Activated T-helper 1 cell treated with anti-CD3 and anti-CD28 coated beads, Interleukin-12 subunit alpha, Interleukin-12 subunit beta, Interleukin-2, Interleukin-4 antibody, amounts not matched to agents 30 ng/mL and 10 ng/mL and 1 ng/mL, durations not matched to agents 14 hours and 24 hours and 36 hours (primary cell): ENCODE measurements around the gene TMPRSS9. TPM values are rescaled to one million over a fixed set of nuclear protein-coding genes. Genes with fewer than 3 reads are reported as not detected.
"Not testable (repeated sequence)": the region's sequence is repeated elsewhere in the genome, so short reads cannot be mapped to it uniquely, and the experiment has no call there.

Experiments used
- DNase-seq: peaks from one replicate; pipeline ENCODE4 v3.0.0; 2021; ENCODE audit warnings: low spot score
- H3K27ac Mint-ChIP-seq: one replicate; pipeline ENCODE4 v1.8.0; 2021; ENCODE audit warnings: mild to moderate bottlenecking, mixed read lengths
- H3K27me3 Mint-ChIP-seq: one replicate; pipeline ENCODE4 v1.8.0; 2022; ENCODE audit warnings: mild to moderate bottlenecking, moderate library complexity, mixed read lengths; ENCODE audit not compliant: insufficient read depth
- H3K36me3 Mint-ChIP-seq: one replicate; pipeline ENCODE4 v1.8.0; 2021; ENCODE audit warnings: low read depth, mixed read lengths
- H3K4me1 Mint-ChIP-seq: one replicate; pipeline ENCODE4 v1.8.0; 2021; ENCODE audit warnings: low read depth, mixed read lengths
- H3K4me3 Mint-ChIP-seq: one replicate; pipeline ENCODE4 v1.8.0; 2021; ENCODE audit warnings: mild to moderate bottlenecking, moderate library complexity, mixed read lengths
- H3K9me3 Mint-ChIP-seq: one replicate; pipeline ENCODE4 v1.8.0; 2021; ENCODE audit warnings: mixed read lengths
- intact Hi-C: fragments of 100-400 bp; cut with micrococcal nuclease; formaldehyde crosslinking; loops from one replicate; pipeline ENCODE4 v1.15.1; 2024
- total RNA-seq: library from RNA; stranded (reverse); gene quantifications from 2 replicates; pipeline ENCODE4 v1.2.3, GENCODE V29; 2022

TMPRSS9 gene
- total RNA-seq, 1 donor from 2014 or later: not detected

DNA sequence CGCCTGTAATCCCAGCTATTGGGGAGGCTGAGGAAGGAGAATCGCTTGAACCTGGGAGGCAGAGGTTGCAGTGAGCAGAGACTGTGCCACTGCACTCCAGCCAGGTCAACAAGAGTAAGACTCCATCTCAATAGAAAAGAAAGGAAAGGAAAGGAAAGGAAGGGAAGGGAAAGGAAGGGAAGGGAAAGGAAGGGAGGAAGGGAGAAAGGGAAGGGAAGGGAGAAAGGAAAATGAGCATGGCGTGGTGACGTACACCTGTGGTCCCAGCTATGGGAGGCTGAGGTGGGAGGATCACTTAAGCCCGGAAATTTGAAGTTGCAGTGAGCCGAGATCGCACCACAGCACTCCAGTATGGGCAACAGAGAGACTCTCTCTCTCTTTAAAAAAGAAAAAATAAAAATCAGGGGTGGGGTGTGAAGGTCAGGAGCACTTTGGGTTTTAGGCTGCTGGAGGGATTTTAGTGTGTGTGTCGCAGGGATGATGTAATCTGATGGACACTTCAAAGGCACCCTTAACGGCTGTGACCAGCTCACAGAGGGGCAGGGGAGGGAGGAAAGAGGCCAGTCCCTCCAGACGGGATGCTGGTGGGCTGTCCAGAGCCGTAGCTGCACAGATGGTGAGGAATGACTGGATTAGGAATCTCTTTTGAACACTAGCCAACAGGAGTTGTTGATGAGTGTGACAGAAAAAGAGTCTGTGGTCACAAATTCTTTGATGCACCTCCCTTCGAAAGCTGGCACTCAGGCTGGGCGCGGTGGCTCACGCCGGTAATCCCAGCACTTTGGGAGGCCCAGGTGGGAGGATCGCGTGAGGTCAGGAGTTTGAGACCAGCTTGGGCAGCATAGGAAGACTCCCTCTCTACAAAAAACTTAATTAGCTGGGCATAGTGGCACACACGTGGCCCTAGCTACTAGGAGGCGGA, 27.6 kb downstream of the TMPRSS9 start:
- no peaks in the 10 kb centered on the region for H3K36me3 Mint-ChIP-seq
- peaks cover 3% of the 10 kb centered on the region for H3K27me3 Mint-ChIP-seq
- peaks cover 5% of the 10 kb centered on the region for H3K4me1 Mint-ChIP-seq
- no peak overlapping the region for H3K27ac Mint-ChIP-seq
- intact Hi-C loops: no loop called here
- H3K9me3 Mint-ChIP-seq: no peaks in the 10 kb centered on the region
- no peak overlapping the region for H3K4me3 Mint-ChIP-seq
- no peak for DNase-seq

DNA sequence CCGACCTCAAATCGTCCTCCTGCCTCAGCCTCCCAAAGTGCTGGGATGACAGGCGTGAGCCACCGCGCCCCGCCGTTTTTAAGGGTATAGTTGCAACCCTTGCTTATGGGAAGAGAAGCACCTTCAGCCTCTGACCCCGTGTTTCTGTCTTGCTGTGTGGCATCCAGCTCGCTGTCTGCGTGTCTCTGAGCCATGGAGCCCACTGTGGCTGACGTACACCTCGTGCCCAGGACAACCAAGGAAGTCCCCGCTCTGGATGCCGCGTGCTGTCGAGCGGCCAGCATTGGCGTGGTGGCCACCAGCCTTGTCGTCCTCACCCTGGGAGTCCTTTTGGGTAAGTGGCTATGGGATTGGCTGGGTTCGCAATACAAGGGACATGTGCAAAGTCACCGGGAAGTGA, 29.5 kb downstream of the TMPRSS9 start:
- Mint-ChIP-seq H3K27ac (no peak overlapping the region), H3K36me3 (no peaks in the 10 kb centered on the region), H3K4me1 (peaks cover 5% of the 10 kb centered on the region), H3K9me3 (no peaks in the 10 kb centered on the region), H3K4me3 (no peak overlapping the region), H3K27me3 (peaks cover 2% of the 10 kb centered on the region)
- intact Hi-C loops: no loop called here
- no peak for DNase-seq

DNA sequence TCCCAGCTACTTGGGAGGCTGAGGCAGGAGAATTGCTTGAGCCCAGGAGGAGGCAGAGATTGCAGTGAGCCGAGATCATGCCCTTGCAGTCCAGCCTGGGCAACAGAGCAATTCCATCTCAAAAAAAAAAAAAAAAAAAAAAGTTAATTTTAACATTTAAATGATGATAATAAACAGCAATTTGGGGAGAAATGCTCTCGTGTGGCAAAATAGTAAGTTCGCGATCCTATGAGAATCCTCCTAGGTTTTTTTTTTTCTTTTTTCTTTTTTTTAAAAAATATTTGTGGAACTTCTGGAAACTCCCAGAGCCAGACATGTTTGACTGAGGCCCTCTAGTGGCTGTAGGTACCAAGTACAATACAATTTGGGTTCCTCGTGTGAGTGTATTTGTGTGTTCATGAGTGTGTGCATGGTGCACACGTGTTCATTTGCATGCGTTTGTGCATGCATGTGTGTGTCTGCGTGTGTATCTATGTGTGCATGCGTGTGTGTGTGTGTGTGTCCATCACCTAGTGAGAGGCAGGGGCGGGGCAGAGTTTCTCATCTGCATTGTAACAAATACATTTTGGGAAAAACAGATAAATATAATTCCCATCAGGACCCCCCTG, 31.2 kb downstream of the TMPRSS9 start:
- no peak overlapping the region for H3K27ac Mint-ChIP-seq
- DNase-seq: peak; percentile 29
- H3K9me3 Mint-ChIP-seq: no peaks in the 10 kb centered on the region
- intact Hi-C loops: loop anchor here (1.0 to 5.0 kb wide), 4 partner anchors 64 to 235 kb away; partner anchors contain the start of genes PLEKHJ1 and SF3A2
- no peak overlapping the region for H3K4me3 Mint-ChIP-seq
- H3K4me1 Mint-ChIP-seq: peaks cover 5% of the 10 kb centered on the region
- peaks cover 2% of the 10 kb centered on the region for H3K27me3 Mint-ChIP-seq
- no peaks in the 10 kb centered on the region for H3K36me3 Mint-ChIP-seq

DNA sequence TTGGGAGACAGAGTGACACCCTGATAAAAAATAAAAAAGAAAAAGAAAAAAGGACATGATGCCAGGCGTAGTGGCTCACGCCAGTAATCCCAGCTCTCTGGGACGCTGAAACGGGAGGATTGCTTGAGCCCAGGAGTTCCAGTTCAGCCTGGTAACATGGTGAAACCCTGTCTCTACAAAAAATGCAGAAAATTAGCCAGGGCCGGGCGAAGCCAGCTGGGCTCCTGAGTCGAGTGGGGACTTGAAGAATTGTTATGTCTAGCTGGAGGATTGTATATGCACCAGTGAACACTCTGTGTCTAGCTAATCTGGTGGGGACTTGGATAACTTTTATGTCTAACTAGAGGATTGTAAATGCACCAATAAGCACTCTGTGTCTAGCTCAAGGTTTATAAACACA, 32.3 kb downstream of the TMPRSS9 start:
- Mint-ChIP-seq H3K4me3 (no peak overlapping the region), H3K27ac (no peak overlapping the region), H3K36me3 (no peaks in the 10 kb centered on the region), H3K9me3 (no peaks in the 10 kb centered on the region), H3K27me3 (peaks cover under 1% of the 10 kb centered on the region), H3K4me1 (peaks cover 5% of the 10 kb centered on the region)
- intact Hi-C loops: loop anchor here (5.0 kb wide), 1 partner anchor 105 kb away; no protein-coding TSS in a partner anchor
- DNase-seq: no peak

DNA sequence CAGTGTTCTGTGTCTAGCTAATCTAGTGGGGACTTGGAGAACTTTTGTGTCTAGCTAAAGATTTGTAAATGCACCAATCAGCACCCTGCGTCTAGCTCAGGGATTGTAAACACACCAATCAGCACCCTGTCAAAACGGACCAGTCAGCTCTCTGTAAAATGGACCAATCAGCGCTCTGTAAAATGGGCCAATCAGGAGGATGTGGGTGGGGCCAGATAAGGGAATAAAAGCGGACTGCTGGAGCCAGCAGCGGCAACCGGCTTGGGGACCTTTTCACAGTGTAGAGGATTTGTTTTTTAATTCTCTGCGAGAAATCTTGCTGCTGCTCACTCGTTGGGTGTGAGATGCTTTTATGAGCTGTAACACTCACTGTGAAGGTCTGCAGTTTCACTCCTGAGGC, 32.8 kb downstream of the TMPRSS9 start:
- H3K4me3 Mint-ChIP-seq, H3K36me3 Mint-ChIP-seq, H3K9me3 Mint-ChIP-seq, DNase-seq, H3K27ac Mint-ChIP-seq, H3K4me1 Mint-ChIP-seq, H3K27me3 Mint-ChIP-seq: not testable (repeated sequence)
- intact Hi-C loops: loop anchor here (5.0 kb wide), 1 partner anchor 106 kb away; no protein-coding TSS in a partner anchor

DNA sequence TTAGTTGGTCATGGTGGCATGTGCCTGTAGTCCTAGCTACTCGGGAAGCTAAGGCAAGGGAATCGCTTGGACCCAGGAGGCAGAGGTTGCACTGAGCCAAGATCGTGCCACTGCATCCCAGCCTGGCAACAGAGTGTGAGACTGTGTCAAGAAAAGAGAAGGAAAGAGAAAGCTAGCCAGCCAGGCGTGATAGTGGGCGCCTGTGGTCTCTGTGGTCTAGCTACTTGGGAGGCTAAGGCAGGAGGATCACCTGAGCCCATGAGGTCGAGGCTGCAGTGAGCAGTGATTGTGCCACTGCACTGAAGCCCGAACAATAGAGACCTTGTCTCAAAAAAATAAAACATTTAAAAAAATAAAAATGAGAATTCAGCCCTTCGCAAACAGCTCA, 34.0 kb downstream of the TMPRSS9 start:
- Mint-ChIP-seq H3K27ac (no peak overlapping the region), H3K36me3 (no peaks in the 10 kb centered on the region), H3K27me3 (no peaks in the 10 kb centered on the region), H3K9me3 (no peaks in the 10 kb centered on the region), H3K4me1 (peaks cover 5% of the 10 kb centered on the region), H3K4me3 (no peak overlapping the region)
- DNase-seq: no peak
- intact Hi-C loops: loop anchor here (5.0 kb wide), 1 partner anchor 107 kb away; no protein-coding TSS in a partner anchor

DNA sequence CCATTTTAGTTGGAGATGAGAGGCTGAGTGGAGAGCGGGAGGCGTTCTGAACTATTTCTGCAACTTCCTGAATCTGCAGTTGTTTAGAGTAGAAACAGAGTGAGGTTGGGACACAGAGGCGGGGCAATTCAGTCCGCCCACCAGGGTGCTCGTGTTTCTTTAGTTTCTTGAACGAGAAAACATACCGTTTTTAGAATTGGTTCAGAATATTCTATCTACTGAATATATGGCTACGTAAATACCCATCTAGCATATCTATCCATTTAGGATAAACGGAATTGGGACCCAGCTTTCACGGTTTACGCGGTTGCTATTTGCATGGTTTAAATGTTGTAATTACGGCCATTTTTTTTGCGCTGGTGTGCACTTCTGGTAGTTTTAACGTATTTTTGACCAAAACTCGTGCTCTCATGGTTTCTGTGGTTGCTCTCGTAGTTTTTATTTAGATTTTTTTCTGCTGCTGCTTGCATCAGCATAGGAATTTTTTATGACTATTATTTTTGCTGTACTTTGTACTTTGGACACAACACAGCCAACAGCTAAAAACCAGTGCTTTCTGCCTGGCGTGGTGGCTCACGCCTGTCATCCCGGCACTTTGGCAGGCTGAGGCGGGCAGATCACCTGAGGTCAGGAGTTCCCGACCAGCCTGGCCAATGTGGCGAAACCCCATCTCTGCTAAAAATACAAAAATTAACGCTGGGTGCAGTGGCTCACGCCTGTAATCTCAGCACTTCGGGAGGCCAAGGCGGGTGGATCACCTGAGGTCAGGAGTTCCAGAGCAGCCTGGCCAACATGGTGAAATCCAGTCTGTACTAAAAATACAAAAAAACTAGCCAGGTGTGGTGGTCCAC, 34.6 kb downstream of the TMPRSS9 start:
- intact Hi-C loops: loop anchor here (5.0 kb wide), 1 partner anchor 107 kb away; no protein-coding TSS in a partner anchor
- Mint-ChIP-seq H3K27me3 (no peaks in the 10 kb centered on the region), H3K36me3 (no peaks in the 10 kb centered on the region), H3K9me3 (no peaks in the 10 kb centered on the region), H3K4me1 (peaks cover 5% of the 10 kb centered on the region), H3K4me3 (no peak overlapping the region), H3K27ac (no peak overlapping the region)
- DNase-seq: no peak

DNA sequence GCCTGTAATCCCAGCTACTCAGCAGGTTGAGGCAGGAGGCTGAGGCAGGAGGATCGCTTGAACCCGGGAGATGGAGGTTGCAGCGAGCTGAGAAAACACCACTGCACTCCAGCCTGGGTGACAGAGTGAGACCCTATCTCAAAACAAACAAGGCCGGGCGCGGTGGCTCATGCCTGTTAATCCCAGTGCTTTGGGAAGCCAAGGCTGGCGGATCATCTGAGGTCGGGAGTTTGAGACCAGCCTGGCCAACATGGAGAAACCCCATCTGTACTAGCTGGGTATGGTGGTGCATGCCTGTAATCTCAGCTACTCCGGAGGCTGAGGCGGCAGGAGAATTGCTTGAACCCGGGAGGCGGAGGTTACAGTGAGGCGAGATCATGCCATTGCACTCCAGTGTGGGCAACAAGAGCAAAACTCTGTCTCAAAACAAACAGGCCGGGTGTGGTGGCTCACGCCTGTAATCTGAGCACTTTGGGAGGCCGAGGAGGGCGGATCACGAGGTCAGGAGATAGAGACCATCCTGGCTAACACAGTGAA, 35.3 kb downstream of the TMPRSS9 start:
- DNase-seq, intact Hi-C loops, H3K4me3 Mint-ChIP-seq: not testable (repeated sequence)

DNA sequence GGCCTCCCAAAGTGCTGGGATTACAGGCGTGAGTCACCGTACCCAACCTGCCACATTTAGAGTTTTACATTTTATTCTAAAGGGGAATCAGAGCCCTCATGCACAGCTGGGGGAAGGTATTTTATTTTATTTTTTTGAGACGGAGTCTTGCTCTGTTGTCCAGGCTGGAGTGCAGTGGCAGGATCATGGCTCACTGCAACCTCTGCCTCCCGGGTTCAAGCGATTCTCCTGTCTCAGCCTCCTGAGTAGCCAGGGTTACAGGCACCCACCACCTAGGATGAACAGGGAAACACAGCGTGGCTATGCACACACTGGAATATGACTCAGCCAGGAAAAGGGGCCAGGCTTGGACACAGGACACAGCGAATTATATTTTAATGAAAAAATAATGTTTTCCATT, 37.1 kb downstream of the TMPRSS9 start:
- H3K27ac Mint-ChIP-seq, H3K36me3 Mint-ChIP-seq, H3K9me3 Mint-ChIP-seq, H3K4me1 Mint-ChIP-seq, H3K27me3 Mint-ChIP-seq, H3K4me3 Mint-ChIP-seq, DNase-seq, intact Hi-C loops: not testable (repeated sequence)

More for the DNA sequence above, 35.3 kb downstream of the TMPRSS9 start:
- not testable (repeated sequence) for H3K27ac Mint-ChIP-seq, H3K9me3 Mint-ChIP-seq, H3K36me3 Mint-ChIP-seq, H3K4me1 Mint-ChIP-seq, H3K27me3 Mint-ChIP-seq

DNA sequence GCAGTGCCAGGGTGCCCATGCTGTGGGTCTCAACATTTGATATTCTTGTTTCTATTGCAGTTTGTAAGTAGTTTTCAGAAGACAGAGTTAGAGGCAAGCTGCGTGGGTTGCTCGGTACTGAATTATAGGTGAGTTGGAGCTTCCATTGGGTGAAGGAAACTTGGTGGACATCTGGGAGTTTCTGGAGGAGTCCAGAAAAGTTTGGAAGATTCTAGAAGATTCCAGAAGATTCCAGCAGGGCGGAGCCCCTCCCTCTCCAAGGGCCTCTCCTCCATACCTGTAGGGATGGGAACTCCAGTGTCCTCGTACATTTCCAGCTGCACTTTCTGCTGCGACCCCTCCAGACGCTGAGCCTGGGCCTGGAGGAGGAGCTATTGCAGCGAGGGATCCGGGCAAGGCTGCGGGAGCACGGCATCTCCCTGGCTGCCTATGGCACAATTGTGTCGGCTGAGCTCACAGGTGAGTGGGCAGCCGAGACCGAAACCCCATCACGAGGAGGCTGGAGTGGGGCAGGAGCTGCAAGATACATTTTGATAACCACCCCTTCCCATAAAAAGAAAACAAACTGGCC, 38.8 kb downstream of the TMPRSS9 start:
- no peak overlapping the region for H3K27ac Mint-ChIP-seq
- intact Hi-C loops: no loop called here
- no peak for DNase-seq
- H3K36me3 Mint-ChIP-seq: no peaks in the 10 kb centered on the region
- H3K27me3 Mint-ChIP-seq: no peaks in the 10 kb centered on the region
- no peaks in the 10 kb centered on the region for H3K9me3 Mint-ChIP-seq
- H3K4me1 Mint-ChIP-seq: no peaks in the 10 kb centered on the region
- H3K4me3 Mint-ChIP-seq: no peak overlapping the region

DNA sequence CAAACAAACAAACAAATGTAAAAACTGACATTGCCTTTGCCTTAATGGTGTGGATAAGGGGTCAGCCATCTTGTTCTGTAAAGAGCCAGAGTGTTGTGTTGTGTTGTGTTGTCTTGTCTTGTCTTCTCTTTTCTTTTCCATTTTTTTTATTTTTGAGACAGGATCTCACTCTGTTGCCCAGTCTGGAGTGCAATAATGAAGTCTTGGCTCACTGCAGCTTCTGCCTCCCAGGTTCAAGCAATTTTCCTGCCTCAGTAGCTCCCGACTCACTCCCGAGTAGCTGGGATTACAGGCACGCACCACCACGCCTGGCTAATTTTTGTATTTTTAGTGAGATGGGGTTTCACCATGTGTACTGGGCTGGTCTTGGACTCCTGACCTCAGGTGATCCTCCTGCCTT, 39.5 kb downstream of the TMPRSS9 start:
- H3K27ac Mint-ChIP-seq: no peak overlapping the region
- no peak for DNase-seq
- H3K9me3 Mint-ChIP-seq: no peaks in the 10 kb centered on the region
- H3K4me3 Mint-ChIP-seq: no peak overlapping the region
- no peaks in the 10 kb centered on the region for H3K36me3 Mint-ChIP-seq
- intact Hi-C loops: no loop called here
- H3K27me3 Mint-ChIP-seq: no peaks in the 10 kb centered on the region
- no peaks in the 10 kb centered on the region for H3K4me1 Mint-ChIP-seq

DNA sequence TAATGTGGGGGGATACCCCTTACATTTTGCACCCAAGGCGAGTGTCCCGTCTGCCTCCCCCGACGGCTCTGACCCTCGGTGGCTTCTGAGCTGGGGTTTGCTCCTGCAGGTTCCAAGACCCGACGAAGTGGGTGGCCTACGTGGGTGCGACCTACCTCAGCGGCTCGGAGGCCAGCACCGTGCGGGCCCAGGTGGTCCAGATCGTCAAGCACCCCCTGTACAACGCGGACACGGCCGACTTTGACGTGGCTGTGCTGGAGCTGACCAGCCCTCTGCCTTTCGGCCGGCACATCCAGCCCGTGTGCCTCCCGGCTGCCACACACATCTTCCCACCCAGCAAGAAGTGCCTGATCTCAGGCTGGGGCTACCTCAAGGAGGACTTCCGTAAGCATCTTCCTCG, 48.2 kb downstream of the TMPRSS9 start:
- Mint-ChIP-seq H3K9me3 (peaks cover 6% of the 10 kb centered on the region), H3K4me1 (no peaks in the 10 kb centered on the region), H3K4me3 (no peak overlapping the region), H3K36me3 (no peaks in the 10 kb centered on the region), H3K27me3 (peaks cover 2% of the 10 kb centered on the region), H3K27ac (no peak overlapping the region)
- no peak for DNase-seq
- intact Hi-C loops: no loop called here
